ENCODE data around the gene GUCY1A2. TPM values are rescaled to one million over a fixed set of nuclear protein-coding genes. Genes with fewer than 3 reads are reported as not detected.
"Not testable (repeated sequence)": the region's sequence is repeated elsewhere in the genome, so short reads cannot be mapped to it uniquely, and the experiment has no call there.

GUCY1A2 gene
- 10 to 100 TPM in 1 of 10 donors, 1 to 10 TPM in 9; 6.0 to 10.5 (median 7.5) TPM for polyA plus RNA-seq (ENCODE audit: insufficient read length in 10 of 10)
- long read RNA-seq, donor 1, result 0 reads
- long read RNA-seq, donor 2, result 0 reads
- long read RNA-seq, donor 3, result 0 reads
- long read RNA-seq, donor 4, result 0 reads
- long read RNA-seq, donor 5, partial matches to known transcripts, result 6 of 6 reads
- long read RNA-seq, donor 5, other reads (novel, unspliced or antisense), result 0 of 6 reads
- long read RNA-seq, donor 6, result 0 reads
- long read RNA-seq, donor 7, full-length matches to known transcripts, result 1 of 6 reads
- long read RNA-seq, donor 7, partial matches to known transcripts, result 5 of 6 reads
- long read RNA-seq, donor 7, other reads (novel, unspliced or antisense), result 0 of 6 reads
- long read RNA-seq, donor 8, result 0 reads
- long read RNA-seq, donor 9, result 0 reads

- DNase-seq, result peak in 2 of 3 donors; percentile 34 to 78
Observed at GRCh38 chr11:107018219-107018901, at the start of gene GUCY1A2. Gene GUCY1A2, minus strand, starts transcription at chr11:107018476. Its CDS starts 421 bp downstream, at chr11:107018055.

- no peak for DNase-seq
Observed at GRCh38 chr11:107054391-107054790, 36.1 kb upstream of the GUCY1A2 start.

DNA sequence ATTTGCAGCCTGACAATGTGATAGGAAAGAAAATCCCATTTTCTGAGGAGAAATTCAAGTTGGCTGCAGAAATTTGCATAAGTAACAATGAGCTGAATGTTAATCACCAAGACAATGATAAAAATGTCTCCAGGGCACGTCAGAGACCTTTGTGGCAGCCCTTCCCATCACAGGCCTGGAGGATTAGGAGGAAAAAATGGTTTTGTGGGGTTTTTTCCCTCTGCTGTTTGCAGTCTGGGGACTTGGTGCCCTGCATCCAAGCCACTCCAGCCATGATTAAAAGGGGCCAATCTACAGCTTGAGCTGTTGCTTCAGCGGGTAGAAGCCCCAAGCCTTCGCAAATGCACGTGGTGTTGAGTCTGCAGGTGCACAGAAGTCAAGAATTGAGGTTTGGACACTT lies 33.1 kb upstream of the GUCY1A2 start:
- not testable (repeated sequence) for DNase-seq

GRCh38 chr11:107050899-107051298 lies 32.6 kb upstream of the GUCY1A2 start:
- not testable (repeated sequence) for DNase-seq

- DNase-seq, result peak in 1 of 3 donors; percentile 17
Observed at GRCh38 chr11:107050121-107050520, 31.8 kb upstream of the GUCY1A2 start.

GRCh38 chr11:107044503-107044902 lies 26.2 kb upstream of the GUCY1A2 start:
- no peak for DNase-seq

- DNase-seq, result peak in 1 of 3 donors; percentile 92
Observed at GRCh38 chr11:107043242-107044006, 25.1 kb upstream of the GUCY1A2 start.

- no peak for DNase-seq
Observed at GRCh38 chr11:107042748-107043147, 24.5 kb upstream of the GUCY1A2 start.

- no peak for DNase-seq
Observed at GRCh38 chr11:107041088-107041444, 22.8 kb upstream of the GUCY1A2 start.

- DNase-seq, result no peak
Observed at GRCh38 chr11:107040433-107041087, 22.3 kb upstream of the GUCY1A2 start.

- DNase-seq, result no peak
Observed at GRCh38 chr11:107025673-107026072, 7.4 kb upstream of the GUCY1A2 start.

DNA sequence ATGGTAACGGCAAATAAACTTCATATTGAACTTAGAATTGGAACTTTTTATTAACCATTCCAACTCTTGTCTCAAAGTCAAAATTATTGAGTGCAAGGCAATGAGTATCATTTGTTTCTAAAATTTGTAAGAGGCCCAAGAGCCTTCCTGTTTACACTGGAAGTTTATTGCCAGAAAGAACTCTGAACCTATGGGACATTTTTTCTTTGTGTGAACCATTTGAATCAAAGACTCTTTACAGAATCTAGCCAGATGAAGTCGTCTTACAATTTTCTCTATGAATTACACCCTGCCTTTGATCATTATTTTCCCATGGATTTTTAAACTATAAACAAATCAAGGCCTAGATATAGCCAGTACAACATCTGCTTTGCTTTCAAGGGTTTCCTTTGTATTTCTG lies 2.3 kb upstream of the GUCY1A2 start:
- DNase-seq, result no peak

DNA sequence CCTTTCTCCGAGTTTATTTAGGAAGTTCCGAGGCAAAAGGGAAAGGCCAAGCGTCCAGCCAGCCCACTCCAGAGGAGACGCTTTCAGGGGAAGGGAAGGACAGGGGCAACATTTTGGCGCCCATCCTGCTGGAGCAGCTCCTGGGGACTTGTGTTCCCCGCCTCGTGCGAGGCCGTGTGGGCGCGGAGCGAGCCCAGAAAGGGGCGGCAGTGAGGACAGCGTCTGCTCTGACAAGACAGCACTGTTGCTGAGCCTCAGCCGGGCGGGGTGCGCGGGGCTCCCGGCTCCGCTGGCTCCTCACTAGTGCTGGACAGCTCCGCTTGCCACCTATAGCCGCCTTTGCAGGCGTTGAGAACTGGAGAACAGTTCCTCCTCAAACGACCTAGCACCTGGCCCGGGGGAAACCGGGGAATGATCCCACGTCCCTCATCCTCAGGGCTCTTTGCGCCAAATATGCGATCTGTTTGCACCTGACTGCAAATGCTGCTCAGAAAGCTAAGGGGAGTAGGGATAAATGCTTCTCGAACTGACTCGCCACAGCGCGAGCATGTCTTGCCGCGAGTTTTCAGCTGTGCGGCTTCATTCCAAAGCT lies 722 bp upstream of the GUCY1A2 start:
- DNase-seq, result peak; percentile 76 to 93 (median 82)

GRCh38 chr11:107017433-107018218 lies 650 bp downstream of the GUCY1A2 start:
- peak; percentile 51 to 86 (median 53) for DNase-seq

GRCh38 chr11:107017104-107017432 lies 1.2 kb downstream of the GUCY1A2 start:
- DNase-seq, result peak in 1 of 3 donors; percentile 16

DNA sequence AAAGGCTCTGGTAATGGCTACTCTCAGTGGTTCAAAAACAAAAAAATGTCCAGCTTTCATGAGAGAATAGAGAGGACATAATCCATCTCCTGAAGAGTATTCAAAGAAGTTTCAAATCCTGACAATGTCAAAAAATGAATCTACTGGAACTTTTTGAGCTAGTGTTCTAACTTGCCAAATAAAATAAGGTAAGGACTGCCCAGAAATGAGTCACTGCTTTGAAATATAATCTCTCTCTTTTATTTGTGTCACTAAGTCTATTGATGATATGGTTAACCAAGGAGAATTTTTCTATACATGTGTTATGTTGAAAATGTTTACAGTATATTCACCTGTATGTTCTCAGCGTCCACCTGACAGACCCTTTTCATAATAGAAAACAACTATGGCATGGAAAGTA lies 3.4 kb downstream of the GUCY1A2 start:
- no peak for DNase-seq

GRCh38 chr11:107011977-107012376 lies 6.3 kb downstream of the GUCY1A2 start:
- no peak for DNase-seq

DNA sequence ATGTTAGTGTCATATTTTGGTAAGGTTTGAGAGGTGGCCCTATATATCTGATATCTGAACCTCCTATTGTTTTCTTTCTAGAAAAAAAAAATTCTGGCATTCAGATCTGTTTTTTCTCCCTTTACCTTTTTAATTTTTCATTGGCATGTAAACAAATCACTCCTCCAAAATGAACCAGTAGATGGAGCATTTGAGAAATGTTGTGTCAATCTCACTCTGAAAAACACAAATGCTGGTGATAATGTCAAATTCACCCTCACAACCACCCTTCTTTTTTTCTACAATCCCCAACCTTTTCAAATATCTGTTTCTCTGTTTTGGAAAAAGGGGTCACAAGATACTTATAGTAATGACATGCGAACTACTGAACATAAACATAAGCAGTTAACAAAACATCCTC lies 9.1 kb downstream of the GUCY1A2 start:
- DNase-seq, result no peak

DNA sequence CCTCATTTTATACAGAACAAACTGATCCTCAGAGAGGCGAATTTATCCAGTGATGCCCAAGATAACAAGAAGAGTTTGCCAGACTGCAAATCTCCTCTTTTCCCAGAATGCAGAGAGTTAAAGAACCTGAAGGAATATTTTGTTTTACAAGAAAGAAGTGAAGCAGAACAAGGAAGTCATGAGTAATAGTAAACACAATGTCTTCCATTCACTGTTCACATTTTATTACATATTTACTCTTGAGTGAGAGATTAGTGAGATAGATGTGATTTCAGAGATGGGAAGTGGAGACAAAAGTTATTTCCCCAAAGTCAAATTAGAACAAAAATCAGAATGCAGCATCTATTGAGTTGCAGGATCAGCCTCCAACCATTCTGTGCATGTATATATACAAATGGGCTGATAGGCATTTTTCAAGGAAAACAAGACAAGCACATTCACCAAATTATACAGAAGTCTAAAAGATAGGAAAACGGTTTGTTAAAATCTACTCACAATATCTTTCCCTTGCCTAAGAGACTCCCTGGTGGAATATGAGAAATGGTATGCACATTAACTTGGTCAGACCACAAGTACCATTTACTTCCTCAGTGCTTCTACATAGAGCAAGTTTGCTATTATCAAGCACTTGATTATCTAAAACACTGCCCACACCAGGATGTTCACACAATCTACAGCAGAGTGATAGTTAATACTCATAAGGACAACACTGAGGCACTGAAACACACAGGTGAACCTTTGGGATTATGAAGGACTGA lies 12.0 kb downstream of the GUCY1A2 start:
- no peak for DNase-seq

- DNase-seq, result no peak
Observed at GRCh38 chr11:106999196-106999595, 19.1 kb downstream of the GUCY1A2 start.
